Renal cortical epithelial cell (primary cell): Measurements from ENCODE around the gene KCNA10. TPM values are rescaled to one million over a fixed set of nuclear protein-coding genes. Genes with fewer than 3 reads are reported as not detected.

ENCODE experiments used
- DNase-seq: peaks from one replicate; pipeline ENCODE4 v3.0.0-alpha.2; 2011; ENCODE audit warnings: low read depth
- total RNA-seq: library from RNA; depleted of rRNA; stranded (reverse); fragments of >200 nt; gene quantifications from 2 replicates; pipeline ENCODE4 v1.2.3, GENCODE V29; 2014

The KCNA10 gene
- total RNA-seq, 1 donor from 2014 or later: not detected

DNA sequence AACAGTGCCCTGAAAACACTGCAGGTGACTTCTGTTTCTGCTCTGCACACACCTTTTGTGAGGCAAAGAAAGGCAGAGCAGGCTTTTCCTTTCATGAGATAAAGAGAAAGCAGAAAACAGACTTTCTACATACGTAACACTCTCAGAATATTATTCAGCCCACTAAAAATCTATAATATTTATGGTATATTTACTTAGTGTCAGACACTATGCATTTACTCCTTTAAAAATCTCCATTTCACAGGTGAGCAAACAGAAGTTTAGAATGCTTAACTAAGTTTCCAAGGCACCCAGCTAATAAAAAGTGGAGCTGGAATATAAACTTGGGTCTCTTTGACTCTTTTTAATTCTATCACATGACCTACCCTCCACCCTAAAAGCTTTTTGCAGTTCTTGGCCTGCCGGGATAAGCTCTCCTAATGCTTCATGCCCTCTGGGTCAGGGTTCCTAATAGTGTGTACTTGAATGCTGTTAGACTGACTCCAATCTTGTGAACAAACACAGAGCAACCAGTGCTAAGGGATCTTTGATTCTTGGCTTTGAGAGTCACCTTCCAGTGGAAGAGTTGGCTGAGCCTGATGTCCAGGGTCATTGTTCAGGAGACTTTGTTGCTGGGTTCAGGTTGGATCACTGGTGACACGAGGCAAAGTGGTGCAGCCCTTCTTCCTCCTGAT, 40.9 kb downstream of the KCNA10 start:
- DNase-seq: no peak

DNA sequence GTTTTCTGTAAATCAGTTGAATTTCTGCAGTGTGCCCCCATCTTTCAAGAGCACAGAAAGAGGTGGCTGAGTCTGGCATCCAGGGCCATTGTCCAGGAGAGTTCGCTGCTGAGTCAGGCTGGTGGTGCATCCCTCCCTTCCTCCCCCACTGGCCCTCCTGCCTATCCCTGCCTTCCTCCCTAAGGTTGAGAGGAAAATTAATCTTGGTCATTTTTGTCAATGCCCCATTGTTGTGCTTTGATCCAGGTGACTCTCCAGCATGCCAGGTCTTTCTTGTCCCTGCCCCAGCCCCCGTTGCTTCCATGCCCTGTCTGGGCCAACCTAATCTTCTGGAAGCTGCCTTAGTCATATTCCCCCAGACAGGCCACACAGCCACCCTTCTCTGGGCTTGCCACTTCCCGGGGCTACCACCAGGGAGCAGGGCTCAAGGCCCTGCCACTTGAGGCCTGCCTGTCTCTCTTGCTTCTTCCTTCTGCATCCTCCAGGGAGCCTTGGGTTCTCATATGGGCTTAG, 41.5 kb downstream of the KCNA10 start:
- DNase-seq: no peak

GRCh38 chr1:110477041-110477440, 41.9 kb downstream of the KCNA10 start:
- DNase-seq: peak; percentile 71

DNA sequence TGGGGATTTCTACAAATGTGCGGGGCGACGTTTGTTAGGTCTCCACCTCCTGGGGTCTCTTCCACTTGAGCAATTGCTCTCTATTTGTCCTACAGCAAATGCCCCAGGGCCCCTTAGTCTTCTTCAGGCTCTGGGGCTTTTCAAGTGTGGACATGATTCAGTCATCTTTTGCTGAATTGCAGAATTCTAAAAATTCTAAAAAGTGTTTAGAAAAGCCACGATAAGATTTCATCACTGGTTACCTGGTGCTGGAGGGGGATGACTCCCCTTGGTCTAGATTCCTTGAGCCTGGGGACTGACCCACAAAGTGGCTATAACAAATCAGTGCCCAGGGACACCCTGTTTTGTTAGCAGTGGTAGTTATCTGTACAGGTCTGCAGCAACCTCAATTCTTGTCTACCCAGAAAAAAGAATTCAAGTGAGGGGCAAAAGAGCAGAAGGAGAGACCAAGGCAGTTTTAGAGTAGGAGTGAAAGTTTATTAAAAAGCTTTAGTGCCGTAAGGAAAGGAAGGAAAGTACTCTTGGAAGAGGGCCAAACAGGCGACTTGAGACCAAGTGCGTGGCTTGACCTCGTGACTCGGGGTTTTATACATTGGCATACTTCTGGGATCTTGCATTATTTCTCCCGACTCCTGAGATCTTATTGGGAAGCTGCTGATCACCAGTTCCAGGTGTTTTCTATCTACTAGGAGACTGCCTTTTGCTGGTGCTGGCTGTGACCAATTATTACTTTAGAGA, 42.8 kb downstream of the KCNA10 start:
- no peak for DNase-seq

DNA sequence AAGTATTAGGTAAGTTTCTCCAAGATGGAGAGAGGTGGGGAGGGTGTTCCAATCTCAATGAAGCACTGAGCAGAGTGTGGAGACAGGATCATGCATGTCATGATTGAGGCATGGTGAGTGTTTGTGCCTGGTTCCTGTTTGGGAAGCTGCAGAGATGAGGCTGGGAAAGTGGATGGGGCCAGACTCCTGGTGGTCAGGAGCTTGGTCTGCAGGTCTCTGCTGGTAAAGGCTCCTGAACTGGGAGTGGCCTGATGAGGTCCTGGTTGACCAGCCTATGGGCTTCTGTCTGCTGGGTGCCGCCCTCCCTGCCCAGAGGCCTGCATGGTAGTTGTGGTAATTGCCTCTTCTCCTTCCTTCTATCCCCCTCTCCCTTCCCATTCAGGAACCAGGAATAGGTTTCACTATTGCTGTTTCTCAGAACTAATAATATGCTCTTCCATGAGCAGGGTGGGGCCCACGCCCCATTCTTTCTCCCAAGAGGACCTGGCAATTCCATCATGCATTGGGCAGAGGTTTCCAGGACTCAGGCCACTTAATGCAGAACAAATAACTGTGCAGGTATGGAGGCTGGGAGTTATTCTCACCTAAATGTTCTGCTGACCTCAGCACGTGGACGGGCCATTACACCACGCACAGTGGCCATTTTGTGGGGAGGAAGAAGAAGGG, 43.5 kb downstream of the KCNA10 start:
- no peak for DNase-seq

DNA sequence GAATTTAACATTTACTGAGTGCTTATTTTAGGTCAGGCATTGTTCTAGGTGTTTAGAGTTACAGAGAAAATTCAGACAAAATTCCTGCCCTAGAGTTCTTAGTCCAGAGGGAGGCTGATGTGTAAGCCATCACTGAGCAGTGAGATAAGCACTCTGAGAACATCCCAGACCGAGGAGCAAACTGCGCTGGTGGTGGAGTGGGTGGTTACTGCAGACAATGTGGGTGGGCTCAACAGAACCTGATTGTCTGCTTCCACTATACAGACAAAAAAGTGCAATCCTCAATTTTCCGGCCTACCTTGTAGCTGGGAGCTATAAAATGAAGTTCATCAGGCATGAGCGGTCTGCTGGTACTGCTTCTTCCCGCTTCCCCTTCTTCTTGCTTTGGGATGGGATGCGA, 44.5 kb downstream of the KCNA10 start:
- DNase-seq: no peak

GRCh38 chr1:110472546-110472945, 46.4 kb downstream of the KCNA10 start:
- DNase-seq: no peak

GRCh38 chr1:110471131-110471530, 47.8 kb downstream of the KCNA10 start:
- DNase-seq: no peak

Other genes with a start within 250 kb of the KCNA10 start
- gene RBM15, start 179.8 kb downstream of the KCNA10 start, total RNA-seq: 26.9 and 36.0 TPM in 2 replicates
- 127 and 173 TPM in 2 replicates for gene SLC16A4, start 128.1 kb downstream of the KCNA10 start, total RNA-seq
- 49.8 and 54.2 TPM in 2 replicates for gene LAMTOR5, start 111.5 kb downstream of the KCNA10 start, total RNA-seq
- gene PROK1, start 68.0 kb downstream of the KCNA10 start, total RNA-seq: not detected in 2 replicates
- gene KCNA2, start 87.2 kb upstream of the KCNA10 start, total RNA-seq: not detected in 2 replicates
- gene KCNA3, start 155.8 kb upstream of the KCNA10 start, total RNA-seq: not detected in 2 replicates